SJSA1 (cell line): Measurements from ENCODE around the gene NBPF4. TPM values are rescaled to one million over a fixed set of nuclear protein-coding genes. Genes with fewer than 3 reads are reported as not detected.
"Not testable (repeated sequence)": the region's sequence is repeated elsewhere in the genome, so short reads cannot be mapped to it uniquely, and the experiment has no call there.

Experiments
- DNase-seq, 2 experiments: peaks; one replicate each; pipeline ENCODE4 v3.0.0-alpha.2; 2015 to 2020; ENCODE audit warnings: low spot score in 2 of 2, low read depth in 1 of 2
- H3K27ac ChIP-seq: fragments of 250-450 bp; sonication (Bioruptor Pico); 2 replicates; pipeline ENCODE4 v1.5.1; 2020; ENCODE audit warnings: mild to moderate bottlenecking, moderate library complexity
- H3K27me3 ChIP-seq: fragments of 250-450 bp; sonication (Bioruptor Pico); replicated peaks from 2 replicates; pipeline ENCODE4 v1.5.1; 2020; ENCODE audit warnings: mild to moderate bottlenecking, moderate library complexity
- H3K36me3 ChIP-seq: fragments of 250-450 bp; sonication (Bioruptor Pico); 2 replicates; pipeline ENCODE4 v1.5.1; 2020; ENCODE audit warnings: mild to moderate bottlenecking
- H3K4me1 ChIP-seq: fragments of 250-450 bp; sonication (Bioruptor Pico); replicated peaks from 2 replicates; pipeline ENCODE4 v1.6.1; 2021; ENCODE audit warnings: mild to moderate bottlenecking
- H3K4me3 ChIP-seq: fragments of 250-450 bp; sonication (Bioruptor Pico); 2 replicates; pipeline ENCODE4 v1.5.1; 2020; ENCODE audit warnings: mild to moderate bottlenecking
- H3K9me3 ChIP-seq: fragments of 250-450 bp; sonication (Bioruptor Pico); replicated peaks from 2 replicates; pipeline ENCODE4 v1.5.1; 2020; ENCODE audit warnings: mild to moderate bottlenecking
- total RNA-seq: library from RNA; depleted of rRNA; stranded (reverse); fragments of >200 nt; shearing (Covaris generic); gene quantifications from 2 replicates; pipeline ENCODE4 v1.2.3, GENCODE V29; 2014; rRNA removed

Gene NBPF4
- total RNA-seq: not detected in 2 replicates

DNA sequence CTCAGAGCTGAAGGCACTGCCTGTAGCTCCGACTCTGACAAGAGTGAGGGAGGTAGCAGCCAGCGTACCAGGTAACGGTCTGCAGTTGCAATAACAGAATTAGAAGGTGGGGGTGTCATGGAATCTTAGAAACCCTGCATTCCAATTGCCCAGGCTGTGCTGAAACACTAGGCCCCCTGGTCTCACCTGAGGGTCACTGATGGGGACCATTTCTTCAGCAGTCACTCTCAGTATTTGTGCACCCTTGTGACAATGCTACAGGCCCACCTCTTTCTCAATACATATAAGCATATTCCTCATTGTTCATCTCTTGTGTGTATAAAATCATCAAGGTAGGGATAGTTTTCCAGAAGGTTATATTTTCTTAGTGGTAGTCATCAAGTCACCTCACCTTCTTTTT lies at the start of gene NBPF4:
TSS of gene NBPF4 (minus strand) at position 101 of the 400 bp plus-strand sequence. CDS start 315 bp downstream, outside the sequence.
- H3K4me3 ChIP-seq, H3K9me3 ChIP-seq, DNase-seq, H3K27me3 ChIP-seq, H3K4me1 ChIP-seq, H3K27ac ChIP-seq, H3K36me3 ChIP-seq: not testable (repeated sequence)

- not testable (repeated sequence) for H3K4me1 ChIP-seq, H3K27ac ChIP-seq, H3K9me3 ChIP-seq, H3K36me3 ChIP-seq, DNase-seq, H3K27me3 ChIP-seq, H3K4me3 ChIP-seq
Observed at GRCh38 chr1:108282528-108283257, 38.8 kb upstream of the NBPF4 start.

- H3K27me3 ChIP-seq, DNase-seq, H3K27ac ChIP-seq, H3K4me3 ChIP-seq, H3K36me3 ChIP-seq, H3K9me3 ChIP-seq, H3K4me1 ChIP-seq: not testable (repeated sequence)
Observed at GRCh38 chr1:108272485-108273327, 28.8 kb upstream of the NBPF4 start.

GRCh38 chr1:108267097-108267496 lies 23.2 kb upstream of the NBPF4 start:
- not testable (repeated sequence) for H3K4me1 ChIP-seq, H3K27ac ChIP-seq, H3K9me3 ChIP-seq, H3K27me3 ChIP-seq, H3K36me3 ChIP-seq, DNase-seq, H3K4me3 ChIP-seq

DNA sequence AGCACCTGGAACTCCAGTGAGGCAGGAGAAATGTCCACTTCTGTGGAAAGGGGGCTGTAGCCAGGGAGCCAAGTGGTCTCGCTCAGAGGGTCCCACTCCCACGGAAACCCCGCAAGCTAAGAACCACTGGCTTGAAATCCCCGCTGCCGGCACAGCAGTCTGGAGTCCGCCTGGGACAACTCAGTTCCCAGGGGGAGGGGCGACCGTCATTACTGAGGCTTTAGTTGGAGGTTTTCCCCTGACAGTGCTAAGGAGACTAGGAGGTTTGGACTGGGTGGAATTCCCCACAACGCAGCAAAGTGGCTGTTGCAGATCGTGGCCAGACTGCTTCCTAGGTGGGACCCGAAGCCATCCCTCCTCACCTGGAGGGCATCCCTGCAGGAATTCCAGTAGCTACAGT lies 18.1 kb upstream of the NBPF4 start:
- not testable (repeated sequence) for H3K9me3 ChIP-seq, H3K4me1 ChIP-seq, DNase-seq, H3K4me3 ChIP-seq, H3K27me3 ChIP-seq, H3K27ac ChIP-seq, H3K36me3 ChIP-seq

DNA sequence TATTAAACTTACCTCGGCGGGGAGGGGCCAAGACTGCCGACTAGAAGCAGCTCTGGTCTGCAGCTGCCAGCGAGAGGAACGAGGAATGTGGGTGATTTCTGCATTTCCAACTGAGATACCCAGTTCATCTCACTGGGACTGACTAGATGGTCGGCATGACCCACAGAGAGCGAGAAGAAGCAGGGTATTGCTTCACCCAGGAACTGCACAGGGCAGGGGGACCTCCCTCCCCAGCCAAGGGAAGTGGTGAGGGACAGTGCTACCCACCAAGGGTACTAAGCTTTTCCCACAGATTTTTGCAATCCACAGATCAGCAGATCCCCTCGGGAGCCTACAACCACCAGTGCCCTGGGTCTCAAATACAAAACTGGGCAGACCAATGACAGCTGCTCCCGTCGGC lies 17.6 kb upstream of the NBPF4 start:
- H3K27ac ChIP-seq, H3K27me3 ChIP-seq, DNase-seq: not testable (repeated sequence)

GRCh38 chr1:108260578-108261259 lies 16.8 kb upstream of the NBPF4 start:
- H3K27ac ChIP-seq, H3K36me3 ChIP-seq, DNase-seq, H3K9me3 ChIP-seq, H3K4me1 ChIP-seq, H3K27me3 ChIP-seq, H3K4me3 ChIP-seq: not testable (repeated sequence)

More for the DNA sequence above, 17.6 kb upstream of the NBPF4 start:
- H3K9me3 ChIP-seq, H3K4me1 ChIP-seq, H3K4me3 ChIP-seq, H3K36me3 ChIP-seq: not testable (repeated sequence)

- not testable (repeated sequence) for DNase-seq, H3K4me1 ChIP-seq, H3K4me3 ChIP-seq, H3K36me3 ChIP-seq, H3K27me3 ChIP-seq, H3K9me3 ChIP-seq, H3K27ac ChIP-seq
Observed at GRCh38 chr1:108255426-108255825, 11.6 kb upstream of the NBPF4 start.

GRCh38 chr1:108239426-108239825 lies 4.5 kb downstream of the NBPF4 start:
- not testable (repeated sequence) for H3K27ac ChIP-seq, H3K27me3 ChIP-seq, H3K4me3 ChIP-seq, H3K9me3 ChIP-seq, H3K36me3 ChIP-seq, H3K4me1 ChIP-seq, DNase-seq

GRCh38 chr1:108235308-108235707 lies 8.6 kb downstream of the NBPF4 start:
- not testable (repeated sequence) for H3K9me3 ChIP-seq

GRCh38 chr1:108232183-108232582 lies 11.7 kb downstream of the NBPF4 start:
- not testable (repeated sequence) for H3K9me3 ChIP-seq, H3K4me3 ChIP-seq

More at GRCh38 chr1:108235308-108235707, 8.6 kb downstream of the NBPF4 start:
- not testable (repeated sequence) for DNase-seq, H3K27me3 ChIP-seq, H3K36me3 ChIP-seq, H3K4me3 ChIP-seq, H3K27ac ChIP-seq, H3K4me1 ChIP-seq

GRCh38 chr1:108229976-108230375 lies 13.9 kb downstream of the NBPF4 start:
- not testable (repeated sequence) for H3K27ac ChIP-seq, DNase-seq, H3K4me3 ChIP-seq, H3K27me3 ChIP-seq, H3K9me3 ChIP-seq, H3K36me3 ChIP-seq, H3K4me1 ChIP-seq

More at GRCh38 chr1:108232183-108232582, 11.7 kb downstream of the NBPF4 start:
- H3K4me1 ChIP-seq, H3K36me3 ChIP-seq, H3K27me3 ChIP-seq, H3K27ac ChIP-seq, DNase-seq: not testable (repeated sequence)

DNA sequence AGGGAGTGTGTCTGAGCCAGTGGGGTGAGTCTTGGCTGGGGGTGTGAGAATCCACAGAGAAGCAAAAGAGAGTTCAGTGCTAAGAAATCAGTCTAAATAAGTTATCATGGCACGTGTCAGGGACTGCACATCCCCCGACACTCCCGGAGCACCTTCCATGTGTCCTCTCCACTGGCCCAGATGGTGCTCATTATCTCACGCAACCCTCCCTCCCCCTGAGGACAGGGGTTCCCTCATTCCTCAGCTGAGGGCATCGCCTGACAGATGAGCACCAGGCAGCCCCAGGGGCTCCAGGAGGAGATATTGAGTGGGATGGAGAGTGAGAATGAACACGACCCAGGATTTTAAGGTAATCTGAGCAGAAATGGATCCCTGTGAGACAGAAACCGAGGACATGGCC lies 16.1 kb downstream of the NBPF4 start:
- not testable (repeated sequence) for H3K27me3 ChIP-seq, H3K27ac ChIP-seq, DNase-seq, H3K36me3 ChIP-seq, H3K4me1 ChIP-seq, H3K4me3 ChIP-seq, H3K9me3 ChIP-seq

GRCh38 chr1:108226855-108227254 lies 17.0 kb downstream of the NBPF4 start:
- H3K4me1 ChIP-seq, DNase-seq, H3K27me3 ChIP-seq, H3K36me3 ChIP-seq, H3K4me3 ChIP-seq, H3K9me3 ChIP-seq, H3K27ac ChIP-seq: not testable (repeated sequence)
